Superior temporal gyrus (tissue), 1 donor: ENCODE measurements around the gene ST6GALNAC3.

Experiments used
- DNase-seq: peaks from one replicate; pipeline ENCODE4 v3.0.0-alpha.2; 2016; ENCODE audit errors: extremely low spot score

ST6GALNAC3 gene

DNA sequence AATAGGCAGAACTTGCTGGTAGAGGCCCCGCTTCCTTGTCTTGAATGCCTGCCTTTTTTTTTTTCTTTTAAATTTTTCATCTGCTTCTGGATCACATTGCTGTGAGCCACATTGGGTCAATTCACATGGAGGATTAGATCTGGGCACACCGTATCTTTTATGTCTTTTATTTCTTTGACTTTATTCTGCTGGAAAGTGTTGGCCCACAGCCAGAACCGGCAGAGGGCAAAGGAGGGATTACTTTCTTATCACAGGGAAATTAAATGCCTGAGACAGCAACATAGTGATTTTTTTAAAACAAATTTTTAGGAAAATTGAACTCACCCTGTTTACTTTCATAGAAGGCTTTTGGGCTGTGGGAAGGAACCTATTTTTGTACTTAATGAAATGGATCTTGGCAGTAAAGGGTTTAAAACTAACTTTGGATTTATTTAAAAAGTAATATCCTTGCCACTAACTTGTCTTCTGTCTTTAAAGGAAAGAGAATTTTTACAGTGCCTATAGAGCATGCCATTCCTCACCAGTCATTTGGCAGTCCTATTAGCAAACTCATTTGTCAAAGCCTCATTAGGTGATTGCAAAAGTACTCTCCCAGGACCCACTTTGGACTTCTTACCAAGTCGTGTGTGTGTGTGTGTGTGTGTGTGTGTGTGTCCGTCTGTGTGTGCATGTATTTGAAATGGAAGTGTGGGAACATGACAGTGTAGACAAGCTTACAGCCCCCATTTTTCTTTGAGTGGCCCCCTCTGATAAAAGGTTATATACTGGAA is 68.4 kb downstream of the ST6GALNAC3 start:
- no peak for DNase-seq

DNA sequence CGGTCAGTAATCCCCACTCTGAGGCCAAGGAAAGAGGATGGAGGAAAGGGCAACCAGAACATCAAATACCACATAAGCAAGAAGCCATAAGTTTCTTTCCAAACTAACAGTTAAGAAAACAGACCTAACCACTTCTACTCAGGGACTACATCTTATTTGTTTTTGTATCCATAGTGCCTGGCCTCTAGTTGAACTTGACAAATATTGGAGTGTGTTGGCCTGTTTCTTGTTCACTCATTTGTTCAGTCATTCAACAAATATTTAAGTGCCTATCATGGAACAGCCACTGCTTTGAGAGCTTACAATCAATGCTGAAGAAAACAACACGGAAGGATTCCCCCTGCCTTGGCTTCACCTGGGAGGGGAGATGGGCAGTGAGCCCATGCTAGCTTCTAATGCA is 69.7 kb downstream of the ST6GALNAC3 start:
- no peak for DNase-seq

DNA sequence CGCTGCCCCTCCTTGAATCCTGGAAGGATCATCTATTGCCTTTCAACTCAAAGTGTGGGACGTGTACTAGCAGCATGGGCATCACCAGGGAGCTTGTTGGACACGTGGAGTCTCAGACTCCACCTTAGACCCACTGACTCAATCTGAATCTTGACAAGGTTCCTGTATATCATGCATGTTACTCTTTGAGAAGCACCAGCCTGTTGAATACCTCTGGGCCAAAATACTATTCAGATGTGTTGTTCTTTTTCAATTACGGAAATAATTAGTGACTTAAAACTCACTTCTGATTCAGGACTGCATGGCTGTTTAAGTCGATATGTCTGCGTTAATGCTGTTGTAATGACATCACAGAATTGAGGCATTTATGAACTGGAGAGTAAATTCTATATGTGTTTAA is 70.8 kb downstream of the ST6GALNAC3 start:
- no peak for DNase-seq

DNA sequence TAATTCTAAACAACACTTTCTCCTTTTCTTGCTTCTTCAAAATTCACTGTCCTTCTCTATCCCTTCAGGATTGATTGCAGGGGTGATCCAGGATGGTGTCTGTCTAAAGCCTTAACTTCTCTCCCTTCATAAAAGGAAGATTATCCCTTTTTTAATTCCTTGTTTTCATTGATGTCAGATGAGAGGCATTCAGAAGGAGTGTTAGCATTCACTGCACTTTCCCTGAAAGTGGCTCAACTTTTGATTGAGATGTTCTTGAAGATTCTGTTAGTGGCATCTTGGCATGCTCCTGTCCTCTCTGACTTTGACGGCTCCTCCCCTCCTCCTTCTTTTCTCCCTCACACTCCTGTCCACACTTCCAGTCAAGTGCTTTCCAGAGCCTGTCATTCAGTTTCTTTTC is 71.6 kb downstream of the ST6GALNAC3 start:
- no peak for DNase-seq

DNA sequence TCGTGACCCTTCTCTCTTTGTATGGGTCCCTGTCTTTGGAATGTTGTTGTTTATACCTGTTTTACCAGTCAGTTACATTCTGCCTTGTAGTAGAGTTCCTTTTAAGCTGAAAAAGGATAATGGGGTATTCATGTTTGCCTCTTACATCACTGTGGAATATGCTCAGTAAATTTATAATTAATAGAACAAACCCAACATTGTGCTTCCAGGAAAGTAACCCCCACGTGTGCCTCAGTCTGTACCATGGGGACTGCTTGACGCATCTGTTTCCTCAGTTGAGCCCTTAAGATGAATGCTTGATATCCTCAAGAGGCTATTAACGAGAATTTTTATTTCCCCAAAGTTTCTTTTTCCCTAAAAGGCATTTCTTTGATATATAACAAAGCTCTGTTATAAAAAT is 73.4 kb downstream of the ST6GALNAC3 start:
- peak; percentile 63 for DNase-seq

DNA sequence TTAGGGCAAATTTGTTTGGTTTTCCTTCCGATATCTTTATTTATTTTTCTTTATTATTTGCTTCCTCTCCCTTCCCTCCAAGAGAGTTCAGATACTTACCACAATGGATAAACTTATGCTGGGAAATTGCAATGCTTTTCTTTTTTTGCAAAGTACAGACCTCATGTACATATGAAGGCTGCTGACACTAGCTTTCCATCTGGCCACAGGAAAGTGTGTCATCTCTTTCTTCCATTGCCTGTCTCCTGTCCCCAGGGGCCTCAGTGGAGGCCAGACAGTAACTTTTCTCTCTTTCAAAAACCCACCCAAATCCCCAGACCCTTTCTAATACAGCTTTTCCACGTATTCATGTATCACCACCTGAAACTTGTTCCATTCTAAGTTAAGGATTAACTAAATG is 73.9 kb downstream of the ST6GALNAC3 start:
- DNase-seq, result no peak

DNA sequence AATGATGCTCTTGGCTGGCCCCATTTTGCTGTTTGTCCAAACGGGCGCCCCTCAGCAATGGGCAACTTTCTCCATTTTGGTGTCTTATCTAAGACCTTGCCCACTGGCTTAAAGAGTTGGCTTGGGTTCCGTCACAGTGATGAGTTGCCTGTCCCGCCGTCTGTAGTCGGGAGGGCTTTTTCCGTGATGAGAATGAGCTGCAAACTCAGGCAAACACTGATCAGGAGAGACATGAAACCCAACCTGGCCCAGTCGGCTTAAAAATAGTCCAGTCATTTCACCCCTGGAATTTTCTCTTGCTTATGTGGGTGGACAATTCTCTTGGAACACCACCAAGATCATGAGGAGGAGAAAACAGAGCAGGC is 79.3 kb downstream of the ST6GALNAC3 start:
- DNase-seq, result no peak

DNA sequence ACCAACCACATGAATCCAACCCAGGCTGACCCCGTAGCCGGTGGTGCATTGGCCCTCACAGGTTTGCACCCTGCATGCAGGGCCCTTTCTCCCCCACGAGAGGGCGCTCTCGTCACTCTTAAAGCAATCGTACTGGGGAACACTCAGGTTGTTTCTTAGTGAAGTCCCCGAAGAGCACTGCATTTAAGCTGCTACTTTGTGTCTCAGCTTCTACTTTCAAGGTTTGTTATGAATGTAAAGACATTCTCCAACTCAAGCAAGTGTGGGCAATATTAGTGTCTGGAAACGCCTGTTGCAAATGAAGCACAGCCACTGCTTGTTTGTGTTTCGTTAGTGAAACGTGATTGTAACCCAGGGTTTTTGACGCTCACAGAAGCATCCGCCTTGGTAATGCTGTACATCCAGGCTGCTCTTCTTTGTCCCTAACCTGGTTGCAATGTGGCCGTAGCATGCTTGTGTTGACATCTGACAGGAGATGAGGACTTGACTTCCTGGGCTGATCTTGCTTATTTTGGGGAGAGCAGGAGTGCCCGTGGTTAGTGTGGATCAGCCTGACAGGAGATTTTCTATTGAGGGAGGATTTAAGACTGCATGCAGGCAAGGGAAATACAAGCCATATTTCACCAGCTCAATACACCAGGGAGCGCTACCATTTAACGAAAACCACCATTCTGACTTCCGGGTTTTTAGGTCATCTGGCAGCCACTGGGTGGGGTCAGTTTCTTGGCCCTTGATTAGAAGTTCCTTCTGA is 79.8 kb downstream of the ST6GALNAC3 start:
- peak; percentile 96 for DNase-seq

DNA sequence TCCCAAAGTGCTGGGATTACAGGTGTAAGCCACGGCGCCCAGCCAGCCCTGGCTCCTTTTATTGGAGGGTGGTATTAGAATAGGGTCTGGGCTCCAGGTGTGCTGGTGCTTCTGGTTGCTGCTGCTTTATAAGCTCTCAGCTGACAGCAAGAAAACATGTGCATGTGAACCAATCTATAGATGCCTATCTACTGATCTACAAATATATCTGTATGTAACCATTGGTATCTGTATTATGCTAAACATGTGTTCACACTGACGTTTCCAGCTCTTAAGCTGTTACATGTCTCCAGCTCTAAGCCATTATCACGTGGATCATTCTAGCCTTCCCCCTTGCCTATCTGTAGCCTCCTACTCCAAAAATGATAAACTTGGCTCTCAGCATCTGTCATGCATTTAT is 82.4 kb downstream of the ST6GALNAC3 start:
- DNase-seq, result no peak

DNA sequence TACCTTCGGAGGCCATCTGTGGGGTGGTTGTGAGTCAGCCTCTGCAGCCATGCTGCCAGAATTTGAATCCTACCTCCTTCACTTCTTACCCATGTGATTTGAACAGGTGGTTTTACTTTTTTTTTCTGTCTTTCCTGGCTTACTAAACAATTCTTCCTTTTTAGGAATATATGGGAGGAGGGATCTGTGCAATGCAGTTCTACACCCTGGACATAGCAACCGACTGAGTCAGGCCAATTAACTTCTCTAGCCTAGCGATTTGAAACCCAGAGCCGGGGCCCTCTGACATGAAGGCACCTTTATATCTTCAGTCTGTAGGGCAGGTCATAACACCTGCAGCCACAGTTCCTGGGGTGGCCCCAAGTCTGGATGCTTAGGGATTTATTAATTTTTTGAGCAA is 83.6 kb downstream of the ST6GALNAC3 start:
- no peak for DNase-seq

DNA sequence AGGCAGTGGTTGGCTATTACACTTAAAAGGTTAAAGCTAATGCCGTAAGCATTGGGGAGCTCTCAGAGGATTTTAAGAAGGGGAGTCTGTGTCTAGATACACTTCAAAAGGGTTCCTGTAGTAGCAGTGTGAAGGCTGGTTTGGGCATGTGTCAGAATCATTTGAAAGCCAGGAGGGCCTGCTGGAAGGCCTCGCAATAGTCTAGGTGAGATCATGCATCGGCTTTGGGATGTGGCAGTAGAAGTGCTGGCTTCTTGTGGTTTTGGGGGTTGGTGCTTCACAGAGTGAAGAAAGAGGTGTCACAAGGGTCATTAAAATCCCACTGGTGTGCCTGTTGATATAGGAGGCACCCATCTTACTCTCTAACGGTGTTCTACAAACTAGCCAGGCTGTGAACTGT is 85.7 kb downstream of the ST6GALNAC3 start:
- DNase-seq, result no peak

DNA sequence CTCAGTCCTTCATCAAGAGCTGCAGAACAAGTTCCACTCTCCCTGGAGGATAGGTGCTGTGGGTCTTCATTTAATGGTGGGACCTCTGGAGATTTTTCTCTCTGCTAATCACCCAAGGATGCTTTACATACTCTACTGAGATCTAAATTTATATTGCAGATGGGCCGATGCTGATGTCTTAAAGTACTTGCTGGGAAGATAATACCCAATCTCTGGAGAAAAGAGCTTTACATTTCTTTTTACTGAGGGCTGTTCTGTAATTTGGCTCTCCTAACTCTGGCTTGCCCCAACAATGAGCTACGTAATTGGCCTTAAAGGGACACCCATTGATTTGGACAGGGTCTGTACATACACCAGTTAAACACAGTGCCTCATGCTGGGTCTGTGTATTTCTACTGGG is 86.9 kb downstream of the ST6GALNAC3 start:
- DNase-seq, result no peak

DNA sequence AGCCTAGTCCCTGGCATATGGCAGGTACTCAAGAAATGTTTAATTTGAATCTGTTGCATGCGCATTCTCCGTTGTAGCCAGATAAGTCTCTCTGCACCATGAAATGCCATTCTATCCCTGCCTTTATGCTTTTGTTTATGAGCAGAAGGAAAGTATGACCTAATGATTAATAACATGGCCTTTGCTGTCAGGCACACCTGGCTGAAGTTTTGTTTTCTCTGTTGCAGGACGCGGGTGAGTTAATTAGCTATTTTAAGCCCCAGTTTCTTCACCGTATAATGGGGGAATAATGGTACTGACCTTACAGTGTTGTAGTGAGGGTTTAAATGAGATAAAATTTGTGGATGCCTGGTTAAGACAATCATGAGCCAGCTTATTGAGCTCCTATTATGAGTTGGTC is 87.7 kb downstream of the ST6GALNAC3 start:
- DNase-seq, result no peak

DNA sequence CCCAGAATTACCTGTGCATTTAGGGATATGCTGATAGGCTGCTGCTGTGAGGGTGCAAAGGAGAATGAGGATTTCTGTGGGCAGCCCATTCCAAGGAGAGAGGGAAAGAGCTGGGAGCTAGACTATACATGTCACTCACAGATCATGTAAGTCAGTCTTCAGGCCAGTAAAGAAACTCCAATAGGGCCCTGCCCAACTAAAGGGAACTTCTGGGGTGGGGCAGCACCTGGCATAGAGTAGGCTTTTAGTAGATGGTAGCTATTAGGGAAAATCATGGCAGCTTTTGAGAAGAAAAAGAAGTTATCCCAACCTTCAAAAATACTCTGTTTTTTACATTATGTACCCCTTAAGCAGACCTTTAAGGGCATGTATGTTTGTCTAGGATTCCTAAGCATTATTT is 89.6 kb downstream of the ST6GALNAC3 start:
- no peak for DNase-seq

DNA sequence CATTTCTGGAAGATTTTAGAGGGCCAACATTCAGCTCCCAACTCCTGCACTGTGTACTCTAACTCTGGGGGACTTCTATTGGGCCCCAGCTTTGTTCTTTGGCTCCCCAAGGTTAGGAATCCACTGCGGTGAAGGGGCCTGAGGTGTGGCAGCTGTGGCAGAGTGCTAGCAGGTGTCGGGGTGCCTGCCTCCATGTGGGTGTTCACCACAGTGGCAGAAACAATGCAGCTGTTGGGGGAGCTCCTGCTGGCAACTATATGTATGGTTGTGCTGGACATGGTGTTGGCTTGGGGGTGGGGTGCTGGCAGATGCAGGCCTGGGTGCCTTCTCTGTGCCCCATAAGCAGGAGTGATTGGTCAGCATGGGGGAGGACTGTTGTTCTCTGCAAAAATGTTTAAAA is 95.5 kb downstream of the ST6GALNAC3 start:
- no peak for DNase-seq

DNA sequence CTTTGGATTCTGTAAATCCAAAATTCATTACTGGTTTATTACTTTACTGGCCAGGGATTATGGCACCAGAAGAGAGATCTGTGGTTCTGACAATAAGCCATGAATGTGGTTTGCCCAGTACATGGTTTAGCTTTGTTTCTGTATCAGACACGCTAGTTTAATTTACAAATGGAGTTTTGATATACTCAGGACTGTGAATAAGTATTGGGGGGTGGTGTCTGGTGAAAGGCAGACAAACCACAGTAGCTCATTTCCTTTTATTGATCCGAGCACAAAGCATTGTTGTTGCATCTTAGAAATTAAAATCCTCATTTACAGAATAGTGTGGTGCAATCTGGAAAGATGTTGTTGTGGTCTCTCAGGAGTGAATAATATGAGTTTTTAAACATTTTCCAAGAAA is 96.0 kb downstream of the ST6GALNAC3 start:
- DNase-seq, result no peak

DNA sequence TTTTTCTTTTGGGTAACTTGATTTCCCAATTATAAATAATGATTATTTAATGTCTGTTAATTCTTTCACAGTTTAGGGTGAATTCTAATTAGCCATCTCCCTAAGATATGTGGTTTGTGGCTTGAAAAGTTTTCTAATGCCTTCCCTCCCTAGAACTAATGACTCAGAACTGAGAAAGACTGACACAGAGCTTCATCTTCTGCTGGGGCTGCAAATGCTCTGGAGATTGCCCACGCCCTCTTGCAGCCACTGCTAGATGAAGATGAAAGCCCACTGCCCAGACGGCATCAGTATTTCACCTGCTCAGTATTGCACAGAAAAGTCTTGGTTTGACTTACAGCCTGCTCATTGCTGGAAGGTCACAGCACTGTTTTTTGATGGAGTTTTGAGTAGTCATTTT is 101.5 kb downstream of the ST6GALNAC3 start:
- DNase-seq, result no peak

DNA sequence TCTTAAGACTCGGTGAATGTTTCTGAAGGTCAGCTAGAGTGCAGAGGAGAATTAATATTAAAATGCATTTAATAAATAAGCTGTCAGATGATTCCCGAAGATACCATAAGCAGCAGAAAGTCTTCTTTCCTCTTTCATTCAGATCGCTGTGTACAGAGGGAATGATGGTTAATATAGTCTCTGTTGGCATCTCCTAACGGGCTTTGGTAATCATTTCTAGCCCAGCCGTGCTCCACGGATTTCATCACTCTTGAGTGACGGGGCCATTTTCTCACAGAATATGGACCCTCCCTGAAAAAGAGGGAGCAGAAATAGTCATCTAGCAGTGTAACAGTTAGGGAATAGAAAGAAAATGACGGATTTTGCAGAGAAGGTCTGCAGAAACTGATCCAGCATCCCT is 103.1 kb downstream of the ST6GALNAC3 start:
- no peak for DNase-seq

DNA sequence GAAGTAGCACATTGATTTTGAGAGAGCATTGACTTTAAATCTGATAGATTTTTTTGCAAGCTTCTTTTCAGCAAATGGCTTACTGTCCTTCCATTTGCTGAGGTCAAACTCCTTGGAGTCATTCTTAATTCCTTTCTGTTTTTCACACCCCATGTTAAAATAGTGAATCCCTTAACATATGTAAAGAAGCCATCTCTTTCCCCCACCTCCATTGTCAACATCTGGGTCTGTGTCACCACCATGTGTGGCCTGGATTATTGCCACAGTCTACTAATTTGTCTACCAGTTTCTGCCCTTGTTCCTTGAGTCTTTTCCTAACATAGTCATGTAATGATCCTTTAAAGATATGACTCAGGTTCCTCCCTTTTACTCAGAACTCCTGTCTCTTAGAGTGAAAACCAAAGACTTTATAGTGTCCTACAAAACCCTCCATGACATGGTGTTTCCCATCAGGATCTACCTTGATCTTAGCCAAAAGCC is 104.7 kb downstream of the ST6GALNAC3 start:
- no peak for DNase-seq

DNA sequence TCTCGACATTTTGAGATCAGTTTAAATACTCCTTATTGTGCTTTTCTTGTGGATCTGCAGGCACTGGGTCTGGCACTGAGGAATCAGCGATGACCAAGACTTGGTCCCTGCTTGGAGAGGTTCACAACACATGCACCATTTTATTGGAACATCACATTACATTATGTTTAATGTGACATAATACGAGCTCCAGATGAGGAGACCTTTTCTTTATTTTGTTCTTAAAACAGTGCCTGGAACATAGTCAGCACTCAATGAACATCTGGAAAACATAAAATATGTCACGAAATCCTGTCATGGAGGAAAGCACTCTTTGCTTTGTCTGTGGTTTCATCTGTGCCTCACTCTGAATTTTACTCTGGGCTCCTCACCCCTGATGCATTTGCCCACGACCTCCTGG is 110.7 kb downstream of the ST6GALNAC3 start:
- no peak for DNase-seq

DNA sequence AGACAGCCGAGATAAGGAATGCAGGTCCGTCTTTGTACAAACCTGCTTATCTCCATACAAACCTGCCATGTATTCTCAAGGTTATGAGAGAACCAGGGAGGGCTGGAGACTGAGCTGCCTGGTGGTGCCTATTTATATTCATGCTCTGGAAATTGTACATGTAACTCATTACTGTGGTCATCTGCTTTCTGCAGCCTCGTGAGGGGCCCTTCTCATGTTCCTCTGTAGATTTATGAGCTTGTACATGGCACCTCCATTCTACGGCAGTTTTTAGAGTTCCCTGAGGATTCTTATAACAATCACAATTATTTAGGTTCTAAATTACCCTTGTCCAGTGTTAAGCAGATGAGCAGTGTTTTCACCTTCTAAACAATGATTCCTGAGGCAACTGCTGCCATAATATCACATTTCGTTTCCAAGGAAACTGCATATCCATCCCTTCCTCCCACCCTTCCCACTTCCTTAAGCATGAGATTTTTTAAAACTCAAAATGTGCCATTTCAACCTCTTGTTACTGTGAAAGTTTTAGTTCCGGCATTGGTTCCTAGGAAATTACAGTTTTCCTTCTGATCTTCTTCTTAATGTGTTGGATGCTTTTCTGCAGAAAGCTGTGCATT is 112.1 kb downstream of the ST6GALNAC3 start:
- peak; percentile 36 for DNase-seq

DNA sequence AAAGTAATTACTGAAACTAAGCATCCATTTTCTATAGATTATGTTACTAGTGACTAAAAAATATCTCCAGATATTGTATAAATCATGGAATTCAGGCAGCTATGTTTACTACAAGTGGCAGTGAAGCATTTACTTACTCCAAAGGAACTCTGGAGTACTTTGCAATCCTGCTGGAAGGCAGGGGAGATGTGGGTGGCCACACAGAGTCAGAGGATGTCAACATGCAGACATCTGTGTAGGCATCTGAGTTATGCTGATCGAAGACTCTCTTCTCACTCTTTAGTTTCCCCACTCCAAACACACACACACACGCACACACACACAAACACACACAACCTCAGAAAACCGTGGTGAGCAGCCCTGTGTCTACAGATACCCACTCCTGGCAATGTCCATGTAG is 112.9 kb downstream of the ST6GALNAC3 start:
- DNase-seq, result no peak

DNA sequence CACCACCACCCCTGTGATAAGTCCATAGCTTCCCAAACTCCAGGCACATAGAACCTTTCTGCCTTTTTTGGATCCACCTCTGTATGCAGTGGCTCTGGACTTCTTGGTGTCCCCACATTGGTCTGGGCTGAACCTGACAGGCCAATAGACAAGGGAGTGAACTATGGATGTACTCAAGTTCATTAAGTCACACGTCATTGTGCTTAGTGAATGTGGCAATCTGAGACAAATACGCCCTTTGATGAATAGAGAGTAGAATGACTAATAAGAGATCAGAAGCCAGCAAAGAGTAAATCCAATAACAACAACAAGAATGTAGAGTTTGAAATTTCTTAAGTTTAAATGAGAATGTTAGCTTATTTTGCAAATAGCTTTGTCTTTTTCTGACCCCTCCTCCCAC is 114.8 kb downstream of the ST6GALNAC3 start:
- no peak for DNase-seq
